ENCODE measurements around the gene DOCK6.

DOCK6 gene

GRCh38 chr19:11169896-11170678 lies 92.2 kb downstream of the DOCK6 start:
- TF ChIP-seq CTCF (IDR thresholded peaks at IDR 0.05): no peak

- no peak for TF ChIP-seq CTCF (IDR thresholded peaks at IDR 0.05)
Measured at GRCh38 chr19:11168568-11168967, 93.8 kb downstream of the DOCK6 start.

- TF ChIP-seq CTCF (IDR thresholded peaks at IDR 0.05): no peak
Measured at GRCh38 chr19:11166281-11167142, 95.8 kb downstream of the DOCK6 start.

GRCh38 chr19:11165486-11166030 lies 96.8 kb downstream of the DOCK6 start:
- no peak for TF ChIP-seq CTCF (IDR thresholded peaks at IDR 0.05)

GRCh38 chr19:11164879-11165406 lies 97.4 kb downstream of the DOCK6 start:
- no peak for TF ChIP-seq CTCF (IDR thresholded peaks at IDR 0.05)

GRCh38 chr19:11164296-11164695 lies 98.0 kb downstream of the DOCK6 start:
- no peak for TF ChIP-seq CTCF (IDR thresholded peaks at IDR 0.05)

- no peak for TF ChIP-seq CTCF (IDR thresholded peaks at IDR 0.05)
Measured at GRCh38 chr19:11159598-11160439, 102.5 kb downstream of the DOCK6 start.

All from LNCAP (cell line).